Rectal smooth muscle tissue (tissue), 1 donor: ENCODE data around the gene CMTM2.

ENCODE experiments used
- H3K27ac ChIP-seq: one replicate; pipeline ENCODE4 v1.7.0; 2013; ENCODE audit warnings: low read depth, low read length, inconsistent platforms
- H3K27me3 ChIP-seq: one replicate; pipeline ENCODE4 v1.7.0; 2013; ENCODE audit warnings: low read length; ENCODE audit not compliant: control insufficient read depth, insufficient read depth
- H3K36me3 ChIP-seq: one replicate; pipeline ENCODE4 v1.7.0; 2013; ENCODE audit warnings: low read length; ENCODE audit not compliant: control insufficient read depth, insufficient read depth
- H3K4me1 ChIP-seq: one replicate; pipeline ENCODE4 v1.7.0; 2013; ENCODE audit warnings: low read length; ENCODE audit not compliant: control insufficient read depth, insufficient read depth
- H3K4me3 ChIP-seq: one replicate; pipeline ENCODE4 v1.7.0; 2013; ENCODE audit warnings: low read length
- H3K9ac ChIP-seq: one replicate; pipeline ENCODE4 v1.7.0; 2013; ENCODE audit warnings: low read length

Gene CMTM2, protein sequence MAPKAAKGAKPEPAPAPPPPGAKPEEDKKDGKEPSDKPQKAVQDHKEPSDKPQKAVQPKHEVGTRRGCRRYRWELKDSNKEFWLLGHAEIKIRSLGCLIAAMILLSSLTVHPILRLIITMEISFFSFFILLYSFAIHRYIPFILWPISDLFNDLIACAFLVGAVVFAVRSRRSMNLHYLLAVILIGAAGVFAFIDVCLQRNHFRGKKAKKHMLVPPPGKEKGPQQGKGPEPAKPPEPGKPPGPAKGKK

DNA sequence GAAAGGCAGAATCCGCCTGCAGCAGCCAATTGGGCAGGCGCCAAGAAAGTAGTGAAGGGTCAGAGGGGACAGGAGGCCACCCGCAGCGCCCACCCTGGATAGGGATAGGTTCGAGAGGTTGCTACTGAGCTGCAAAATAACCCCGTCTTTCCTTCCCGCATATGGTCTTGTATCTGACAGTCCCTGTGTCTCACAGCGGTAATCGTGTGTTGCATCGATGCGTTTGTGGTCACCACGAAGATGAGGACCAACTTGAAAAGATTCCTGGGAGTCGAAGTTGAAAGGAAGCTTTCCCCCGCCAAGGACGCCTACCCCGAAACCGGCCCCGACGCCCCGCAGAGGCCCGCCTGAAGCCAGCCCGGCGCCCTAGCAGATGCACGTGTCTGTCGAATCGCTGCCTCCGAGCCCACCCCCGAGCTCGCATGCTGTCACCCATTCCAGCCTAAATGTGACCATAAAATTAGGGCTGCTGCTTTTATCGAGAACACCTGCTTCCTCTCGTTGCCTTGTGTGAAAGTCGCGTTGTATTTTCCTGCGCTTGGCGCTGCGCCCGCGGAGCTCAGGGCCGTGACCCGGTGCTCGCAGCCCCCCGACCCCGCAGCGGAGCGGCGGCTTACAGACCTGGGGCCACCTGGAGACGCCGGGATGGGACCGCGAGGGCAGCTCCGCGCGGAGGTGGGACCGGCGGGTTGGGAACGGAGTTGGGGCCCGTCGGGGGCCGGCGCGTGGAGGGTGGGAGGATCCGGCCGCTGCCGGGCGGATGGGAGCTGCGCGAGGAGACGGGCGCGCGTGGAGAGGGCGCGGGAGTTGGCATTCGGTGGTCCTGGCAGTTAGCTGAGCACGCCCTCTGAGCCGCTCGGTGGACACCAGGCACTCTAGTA, at the start of gene CMTM2:
Gene CMTM2 (plus strand): TSS at position 813 of the 881 bp plus-strand sequence. CDS start 145 bp downstream, outside the sequence.
- H3K27me3 ChIP-seq, result peaks cover 7% of the 10 kb centered on the region
- no peak within 1 kb of the TSS for H3K9ac ChIP-seq
- H3K4me1 ChIP-seq, result no peaks in the 10 kb centered on the region
- peak within 1 kb of the TSS; percentile 45 for H3K4me3 ChIP-seq
- H3K36me3 ChIP-seq, result no peaks in the 10 kb centered on the region
- H3K27ac ChIP-seq, result no peak within 1 kb of the TSS

DNA sequence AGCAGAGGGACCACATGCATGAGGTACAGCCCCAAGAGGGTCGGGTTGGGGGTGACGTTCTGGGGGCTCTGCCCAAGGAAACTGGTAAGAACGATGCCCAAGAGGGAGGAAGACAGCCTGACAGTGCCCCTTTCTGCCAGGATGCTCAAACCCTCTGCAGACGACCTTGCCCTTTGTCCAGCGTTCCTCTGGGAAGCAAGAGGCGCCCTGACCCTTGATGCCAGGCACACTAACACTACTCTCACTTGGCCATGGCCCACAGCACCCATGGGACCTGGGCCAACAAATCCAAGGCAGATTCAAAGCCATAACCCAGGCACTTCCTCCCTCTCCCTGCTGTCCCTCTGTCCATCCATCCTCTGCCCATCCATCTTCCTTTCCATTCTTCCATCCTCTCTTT, 49.8 kb upstream of the CMTM2 start:
- Histone ChIP-seq H3K4me1 (no peaks in the 10 kb centered on the region), H3K27me3 (no peaks in the 10 kb centered on the region), H3K36me3 (peaks cover 31% of the 10 kb centered on the region), H3K4me3 (no peak overlapping the region), H3K9ac (no peak overlapping the region), H3K27ac (no peak overlapping the region)

DNA sequence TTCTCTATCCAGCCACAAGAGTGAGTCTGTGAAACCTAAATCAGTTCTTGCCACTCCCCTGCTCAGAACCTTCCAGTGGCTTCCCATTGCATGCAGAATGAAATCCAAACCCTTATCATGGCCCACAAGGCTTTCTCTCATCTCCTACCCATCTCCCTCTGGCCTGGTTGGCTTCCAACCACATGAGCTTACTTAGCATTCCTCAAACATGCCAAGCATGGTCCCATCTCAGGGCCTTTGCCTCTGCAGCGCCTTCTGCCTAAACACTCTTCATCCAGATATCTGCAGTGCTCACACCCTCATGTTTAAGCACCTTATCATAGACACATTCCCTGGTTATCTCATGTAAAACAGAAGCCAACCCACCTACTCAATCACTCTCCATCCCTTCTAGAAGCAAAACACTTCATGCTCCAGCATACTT, 44.9 kb upstream of the CMTM2 start:
- Histone ChIP-seq H3K27me3 (no peaks in the 10 kb centered on the region), H3K9ac (no peak overlapping the region), H3K27ac (no peak overlapping the region), H3K4me3 (no peak overlapping the region), H3K4me1 (no peaks in the 10 kb centered on the region), H3K36me3 (peaks cover 29% of the 10 kb centered on the region)

DNA sequence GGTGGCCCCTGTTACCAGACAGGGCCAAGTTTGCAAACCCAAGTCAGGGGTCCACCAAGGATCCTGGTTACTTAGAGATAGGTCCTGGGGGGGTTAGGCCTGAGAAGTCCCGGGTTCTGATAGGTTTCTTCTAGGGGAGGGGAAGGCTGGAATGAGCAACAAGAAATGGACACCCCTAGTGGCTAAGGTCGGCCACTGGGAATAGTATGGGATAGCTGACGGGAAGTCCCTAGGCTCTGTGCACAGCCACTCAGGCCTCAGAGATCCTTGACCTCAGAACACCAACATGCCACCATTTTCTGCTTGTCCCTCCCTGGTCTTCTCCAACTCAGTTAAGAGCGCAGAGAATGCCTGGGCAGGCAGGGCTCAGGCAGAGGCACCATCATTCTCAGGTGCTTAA, 42.7 kb upstream of the CMTM2 start:
- Histone ChIP-seq H3K36me3 (peaks cover 13% of the 10 kb centered on the region), H3K4me1 (no peaks in the 10 kb centered on the region), H3K4me3 (no peak overlapping the region), H3K9ac (no peak overlapping the region), H3K27ac (no peak overlapping the region), H3K27me3 (no peaks in the 10 kb centered on the region)

DNA sequence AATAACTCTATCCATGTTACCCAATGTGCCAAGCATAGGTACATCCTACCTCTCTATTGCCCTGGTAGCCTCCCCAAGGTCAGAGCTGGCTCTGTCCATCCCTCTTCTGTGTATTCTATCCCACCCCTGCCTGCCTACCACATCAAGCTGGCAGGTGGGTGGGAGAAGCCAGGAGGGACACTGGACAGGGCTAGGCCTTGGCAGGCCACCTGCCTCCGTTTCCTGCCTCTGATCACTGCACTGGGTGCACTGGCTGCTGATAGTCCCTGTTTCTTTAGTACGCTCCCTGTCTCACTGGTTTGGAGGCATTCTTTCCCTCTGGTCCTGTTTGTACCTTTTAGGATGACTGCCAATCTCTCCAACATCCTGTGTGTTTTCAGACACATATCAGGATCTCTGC, 42.0 kb upstream of the CMTM2 start:
- Histone ChIP-seq H3K36me3 (peaks cover 12% of the 10 kb centered on the region), H3K9ac (no peak overlapping the region), H3K27ac (no peak overlapping the region), H3K27me3 (no peaks in the 10 kb centered on the region), H3K4me1 (no peaks in the 10 kb centered on the region), H3K4me3 (no peak overlapping the region)

DNA sequence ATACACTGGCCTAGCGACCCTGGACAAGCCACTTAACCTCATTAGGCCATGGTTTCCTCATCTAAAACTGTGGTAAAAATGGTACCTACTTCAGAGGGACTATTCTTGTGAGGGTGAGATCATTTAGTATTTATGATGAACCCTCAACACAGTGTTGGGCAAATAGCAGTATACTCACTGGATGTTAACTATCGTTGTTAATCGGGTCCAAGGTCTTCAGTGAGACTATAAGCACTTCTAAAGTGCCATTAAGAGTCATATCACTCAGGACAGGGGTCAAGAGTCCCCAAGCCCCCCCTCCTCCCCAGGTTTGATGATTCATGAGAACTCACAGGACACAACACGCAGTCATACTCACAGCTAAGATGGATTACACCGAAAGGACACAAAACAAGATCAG, 40.4 kb upstream of the CMTM2 start:
- peaks cover 12% of the 10 kb centered on the region for H3K36me3 ChIP-seq
- no peaks in the 10 kb centered on the region for H3K4me1 ChIP-seq
- no peak overlapping the region for H3K9ac ChIP-seq
- H3K27me3 ChIP-seq, result no peaks in the 10 kb centered on the region
- no peak overlapping the region for H3K4me3 ChIP-seq
- no peak overlapping the region for H3K27ac ChIP-seq

DNA sequence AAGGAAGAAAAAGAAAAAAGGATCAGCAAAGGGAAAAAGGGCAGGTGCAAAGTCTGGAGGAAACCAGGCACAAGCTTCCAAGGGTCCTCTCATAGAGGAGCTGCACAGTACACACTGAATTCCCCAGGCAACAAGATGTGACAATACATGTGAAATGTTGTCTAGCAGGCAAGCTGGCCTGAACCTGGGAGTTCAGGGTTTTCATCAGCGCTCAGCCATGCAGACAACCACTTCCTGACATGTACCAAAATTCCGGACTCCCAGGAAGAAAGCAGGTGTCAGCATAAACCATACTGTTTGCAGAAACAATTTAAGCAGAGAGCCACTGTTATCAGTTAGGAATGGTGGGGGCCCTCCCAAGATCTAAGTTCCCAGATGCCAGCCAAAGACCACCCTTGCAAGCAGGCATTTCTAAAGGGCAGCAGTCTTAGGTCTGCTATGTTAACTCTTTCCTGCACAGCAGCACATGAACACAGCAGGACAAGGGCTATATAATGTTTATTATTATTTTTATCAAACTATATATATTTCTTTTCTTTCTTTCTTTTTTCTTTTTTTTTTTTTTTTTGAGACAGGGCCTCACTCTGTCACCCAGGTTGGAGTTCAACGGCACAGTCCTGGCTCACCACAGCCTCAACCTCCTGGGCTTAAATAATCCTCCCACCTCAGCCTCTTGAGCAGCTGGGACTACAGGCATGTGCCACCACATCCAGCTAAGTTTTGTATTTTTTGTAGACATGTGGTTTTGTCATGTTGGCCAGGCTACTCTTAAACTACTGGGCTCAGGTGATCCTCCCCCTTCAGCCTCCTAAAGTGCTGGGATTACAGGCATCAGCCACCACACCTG, 39.4 kb upstream of the CMTM2 start:
- H3K9ac ChIP-seq, result no peak overlapping the region
- no peaks in the 10 kb centered on the region for H3K4me1 ChIP-seq
- H3K4me3 ChIP-seq, result no peak overlapping the region
- peaks cover 12% of the 10 kb centered on the region for H3K36me3 ChIP-seq
- H3K27me3 ChIP-seq, result no peaks in the 10 kb centered on the region
- no peak overlapping the region for H3K27ac ChIP-seq

DNA sequence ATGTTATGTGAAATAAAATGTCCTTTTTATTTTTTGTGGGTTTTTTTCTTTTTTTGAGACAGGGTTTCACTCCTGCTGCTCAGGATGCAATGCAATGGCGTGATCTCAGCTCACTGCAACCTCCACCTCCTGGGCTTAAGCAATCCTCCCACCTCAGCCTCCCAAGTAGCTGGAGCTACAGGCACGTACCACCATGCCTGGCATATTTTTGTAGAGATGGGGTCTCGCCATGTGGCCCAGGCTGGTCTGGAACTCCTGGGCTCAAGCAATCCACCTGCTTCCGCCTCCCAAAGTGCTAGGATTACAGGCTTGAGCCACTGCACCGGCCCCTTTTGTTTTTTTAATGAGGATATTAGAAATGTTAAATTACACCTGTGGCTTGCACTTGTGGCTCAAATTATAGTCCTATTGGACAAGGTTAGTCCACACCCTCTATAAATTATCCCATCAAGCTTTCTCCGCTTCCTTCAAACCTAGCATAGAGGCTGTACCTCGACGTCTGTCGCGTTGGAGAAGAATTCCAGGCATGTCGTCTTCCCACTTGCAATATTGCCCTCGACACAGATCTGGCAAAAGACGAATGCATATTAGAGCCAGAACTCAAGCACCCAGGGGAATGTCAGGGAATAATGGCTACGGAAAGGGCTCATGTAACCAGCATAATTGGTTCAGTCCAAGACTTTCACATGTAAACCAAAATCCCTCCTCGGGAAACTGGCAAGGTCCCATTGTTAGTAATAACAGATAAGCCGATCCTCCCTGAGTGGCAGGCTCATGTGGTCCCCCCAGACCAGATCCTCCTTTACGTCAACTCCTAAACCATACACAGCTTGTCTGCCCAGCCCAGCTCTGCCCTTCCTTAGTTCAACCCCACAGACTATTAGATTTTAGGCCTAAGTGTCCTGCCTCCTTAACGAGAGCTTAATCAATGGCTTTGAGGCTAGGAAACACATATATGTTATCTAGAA, 37.6 kb upstream of the CMTM2 start:
- no peaks in the 10 kb centered on the region for H3K4me1 ChIP-seq
- no peak overlapping the region for H3K27ac ChIP-seq
- H3K27me3 ChIP-seq, result no peaks in the 10 kb centered on the region
- H3K9ac ChIP-seq, result no peak overlapping the region
- H3K4me3 ChIP-seq, result no peak overlapping the region
- peaks cover 11% of the 10 kb centered on the region for H3K36me3 ChIP-seq

DNA sequence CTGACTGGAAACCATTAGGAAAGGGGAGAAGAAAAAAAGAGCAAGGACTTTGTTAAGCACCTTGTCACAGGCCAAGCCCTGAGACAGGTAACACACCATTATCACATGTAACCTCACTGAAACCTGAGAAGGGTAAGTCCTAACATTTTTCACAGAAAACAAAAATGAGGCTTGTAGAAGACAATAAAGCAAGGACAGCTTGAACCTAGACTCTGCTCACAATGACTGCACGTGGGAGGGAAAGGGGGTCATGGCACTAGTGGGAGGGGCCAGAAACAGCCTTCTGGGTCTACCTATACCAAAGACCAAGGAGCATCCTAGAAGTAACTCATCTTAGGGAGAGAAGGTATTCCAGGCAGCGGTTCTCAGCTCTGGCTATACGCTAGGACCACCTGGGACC, 36.9 kb upstream of the CMTM2 start:
- Histone ChIP-seq H3K4me3 (no peak overlapping the region), H3K27me3 (no peaks in the 10 kb centered on the region), H3K36me3 (peaks cover 5% of the 10 kb centered on the region), H3K27ac (no peak overlapping the region), H3K4me1 (no peaks in the 10 kb centered on the region), H3K9ac (no peak overlapping the region)

DNA sequence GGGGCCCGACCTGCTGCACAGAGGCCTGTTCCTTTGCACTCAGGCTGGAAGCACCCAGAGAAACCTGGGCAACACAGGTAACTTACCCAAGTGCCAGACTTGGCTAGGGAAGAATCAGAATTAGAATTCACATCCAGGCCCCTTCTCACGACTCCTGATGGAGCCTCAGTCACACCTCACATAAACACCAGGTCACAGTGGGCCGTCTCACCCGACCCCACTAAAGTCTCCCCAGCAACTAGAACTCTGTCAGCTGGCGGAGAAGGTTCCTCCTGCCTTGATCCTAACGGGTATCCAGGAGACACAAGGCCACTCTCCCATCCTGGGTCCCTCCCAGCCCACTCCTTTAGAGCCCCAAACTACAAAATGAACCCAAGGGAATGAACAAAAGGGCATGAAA, 35.7 kb upstream of the CMTM2 start:
- Histone ChIP-seq H3K27me3 (no peaks in the 10 kb centered on the region), H3K4me3 (no peak overlapping the region), H3K9ac (no peak overlapping the region), H3K36me3 (peaks cover 2% of the 10 kb centered on the region), H3K27ac (no peak overlapping the region), H3K4me1 (no peaks in the 10 kb centered on the region)

DNA sequence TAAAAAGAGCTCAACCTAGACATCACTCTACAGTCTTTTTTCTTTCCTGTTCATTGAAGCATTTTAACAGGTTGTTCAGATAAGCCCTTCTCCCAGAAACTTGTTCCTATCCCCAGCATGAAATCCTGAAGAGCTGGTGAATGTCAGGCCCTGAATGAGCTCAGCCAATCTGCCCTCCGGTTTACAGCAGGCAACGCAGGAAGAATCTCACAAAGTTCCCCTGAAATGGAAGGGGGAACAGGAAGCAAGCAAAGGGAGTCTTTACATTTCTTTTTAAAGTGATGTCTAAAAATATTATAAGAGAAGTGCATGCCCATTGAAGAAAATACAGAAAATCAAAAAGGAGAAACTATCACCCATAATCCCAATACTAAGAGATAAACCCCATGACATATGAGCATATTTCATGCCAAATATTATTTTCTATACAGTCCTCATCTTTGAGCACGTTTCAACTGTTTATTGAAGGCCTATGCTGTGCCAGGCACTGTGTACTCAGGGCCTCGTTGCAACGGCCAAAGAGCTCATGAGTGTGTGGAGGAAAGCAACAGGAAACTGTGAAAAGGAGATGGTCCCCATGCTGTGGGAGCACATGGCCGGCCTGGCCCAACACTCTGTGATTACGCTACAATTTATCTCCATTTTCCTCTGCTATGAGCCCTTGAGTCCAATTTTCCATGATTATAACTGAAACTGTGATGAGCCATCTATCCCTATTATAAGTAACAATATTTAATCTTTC, 35.1 kb upstream of the CMTM2 start:
- Histone ChIP-seq H3K27me3 (no peaks in the 10 kb centered on the region), H3K27ac (no peak overlapping the region), H3K4me1 (no peaks in the 10 kb centered on the region), H3K36me3 (peaks cover 2% of the 10 kb centered on the region), H3K4me3 (no peak overlapping the region), H3K9ac (no peak overlapping the region)
